ENCODE results near the gene NUF2. TPM values are rescaled to one million over a fixed set of nuclear protein-coding genes. Genes with fewer than 3 reads are reported as not detected.
"Not testable (repeated sequence)": the region's sequence is repeated elsewhere in the genome, so short reads cannot be mapped to it uniquely, and the experiment has no call there.

Gene NUF2
- total RNA-seq, 1 donor from 2014 or later, result 2.0 TPM

DNA sequence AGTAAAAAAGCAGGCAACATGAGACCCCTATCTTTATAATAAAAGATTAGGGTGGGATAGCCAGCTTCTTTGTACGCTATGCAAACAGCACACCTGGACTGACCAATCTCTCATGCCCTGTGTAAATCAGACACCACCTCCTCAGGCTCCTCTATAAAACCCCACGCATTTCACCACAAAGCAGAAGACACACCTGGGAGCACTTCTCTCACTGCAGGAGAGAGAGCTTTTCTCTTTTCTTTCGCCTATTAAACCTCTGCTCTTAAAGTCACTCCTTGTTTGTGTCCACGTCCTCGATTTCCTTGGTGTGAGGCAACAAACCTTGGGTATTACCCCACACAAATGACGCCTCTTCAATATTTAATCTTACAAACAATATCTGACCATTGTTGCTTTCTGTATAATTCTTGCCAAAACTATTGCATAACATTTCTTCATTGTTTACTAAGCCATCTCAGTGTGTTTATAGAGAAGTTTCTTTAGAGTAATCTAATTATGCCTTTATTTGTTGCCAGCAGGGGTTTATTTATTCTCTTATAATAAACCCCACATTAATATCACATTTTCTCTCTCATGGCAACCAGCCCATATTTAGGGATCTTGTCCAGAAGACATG, 31.6 kb upstream of the NUF2 start:
- intact Hi-C loops (cut with DNase I), result no loop called here
- no peak overlapping the region for H3K27ac ChIP-seq
- TF ChIP-seq POLR2A (IDR thresholded peaks at IDR 0.05) (no peak), POLR2AphosphoS5 (IDR thresholded peaks at IDR 0.05; ENCODE audit: insufficient read depth in 1 of 2, low read depth in 1 of 2) (no peak)
- TF ChIP-seq, protein P1, sequence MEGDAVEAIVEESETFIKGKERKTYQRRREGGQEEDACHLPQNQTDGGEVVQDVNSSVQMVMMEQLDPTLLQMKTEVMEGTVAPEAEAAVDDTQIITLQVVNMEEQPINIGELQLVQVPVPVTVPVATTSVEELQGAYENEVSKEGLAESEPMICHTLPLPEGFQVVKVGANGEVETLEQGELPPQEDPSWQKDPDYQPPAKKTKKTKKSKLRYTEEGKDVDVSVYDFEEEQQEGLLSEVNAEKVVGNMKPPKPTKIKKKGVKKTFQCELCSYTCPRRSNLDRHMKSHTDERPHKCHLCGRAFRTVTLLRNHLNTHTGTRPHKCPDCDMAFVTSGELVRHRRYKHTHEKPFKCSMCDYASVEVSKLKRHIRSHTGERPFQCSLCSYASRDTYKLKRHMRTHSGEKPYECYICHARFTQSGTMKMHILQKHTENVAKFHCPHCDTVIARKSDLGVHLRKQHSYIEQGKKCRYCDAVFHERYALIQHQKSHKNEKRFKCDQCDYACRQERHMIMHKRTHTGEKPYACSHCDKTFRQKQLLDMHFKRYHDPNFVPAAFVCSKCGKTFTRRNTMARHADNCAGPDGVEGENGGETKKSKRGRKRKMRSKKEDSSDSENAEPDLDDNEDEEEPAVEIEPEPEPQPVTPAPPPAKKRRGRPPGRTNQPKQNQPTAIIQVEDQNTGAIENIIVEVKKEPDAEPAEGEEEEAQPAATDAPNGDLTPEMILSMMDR (IDR thresholded peaks at IDR 0.05), result no peak
- no peaks in the 10 kb centered on the region for H3K4me1 ChIP-seq
- DNase-seq (ENCODE audit: extremely low spot score in 2 of 2), result no peak
- H3K4me3 ChIP-seq, result no peak overlapping the region
- H3K9me3 ChIP-seq, result no peaks in the 10 kb centered on the region
- H3K36me3 ChIP-seq, result no peaks in the 10 kb centered on the region
- no peaks in the 10 kb centered on the region for H3K27me3 ChIP-seq

DNA sequence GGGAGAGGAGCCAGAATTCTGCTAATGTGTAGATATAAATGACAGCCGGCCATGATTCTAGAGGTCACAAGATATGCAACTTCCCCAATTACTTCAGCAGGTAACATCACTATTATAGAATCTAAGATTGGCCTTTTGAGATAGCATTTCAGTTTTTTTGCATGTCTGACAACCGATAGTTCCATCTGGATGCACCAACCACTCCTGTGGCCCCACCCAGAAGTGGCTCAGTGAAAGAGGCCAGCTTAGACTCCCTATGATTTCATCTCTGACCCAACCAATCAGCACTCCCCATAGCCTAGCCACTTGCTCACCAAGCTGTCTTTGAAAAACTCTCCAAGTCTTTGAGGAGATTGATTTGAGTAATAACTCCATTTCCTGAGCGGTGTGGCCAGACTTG, 30.3 kb upstream of the NUF2 start:
- no peaks in the 10 kb centered on the region for H3K9me3 ChIP-seq
- no peak for TF ChIP-seq POLR2A (IDR thresholded peaks at IDR 0.05)
- no peaks in the 10 kb centered on the region for H3K4me1 ChIP-seq
- no peak for DNase-seq (ENCODE audit: extremely low spot score in 2 of 2)
- H3K36me3 ChIP-seq, result no peaks in the 10 kb centered on the region
- H3K27ac ChIP-seq, result no peak overlapping the region
- no peak overlapping the region for H3K4me3 ChIP-seq
- H3K27me3 ChIP-seq, result no peaks in the 10 kb centered on the region
- intact Hi-C loops (cut with DNase I), result no loop called here

DNA sequence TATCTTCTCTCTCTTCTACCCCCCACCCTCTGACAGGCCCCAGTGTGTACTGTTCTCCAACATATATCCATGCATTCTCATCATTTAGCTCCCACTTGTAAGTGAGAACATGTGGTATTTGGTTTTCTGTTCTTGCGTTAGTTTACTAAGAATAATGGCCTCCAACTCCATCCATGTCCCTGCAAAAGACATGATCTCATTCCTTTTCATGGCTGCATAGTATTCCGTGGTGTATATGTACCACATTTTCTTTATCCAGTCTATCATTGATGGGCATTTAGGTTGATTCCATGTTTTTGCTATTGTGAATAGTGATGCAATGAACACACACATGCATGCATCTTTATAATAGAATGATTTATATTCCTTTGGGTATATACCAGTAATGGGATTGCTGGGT, 29.6 kb upstream of the NUF2 start:
- H3K36me3 ChIP-seq; H3K9me3 ChIP-seq; intact Hi-C loops (cut with DNase I); DNase-seq (ENCODE audit: extremely low spot score in 2 of 2); H3K27ac ChIP-seq; H3K4me1 ChIP-seq; H3K4me3 ChIP-seq; H3K27me3 ChIP-seq: not testable (repeated sequence)

DNA sequence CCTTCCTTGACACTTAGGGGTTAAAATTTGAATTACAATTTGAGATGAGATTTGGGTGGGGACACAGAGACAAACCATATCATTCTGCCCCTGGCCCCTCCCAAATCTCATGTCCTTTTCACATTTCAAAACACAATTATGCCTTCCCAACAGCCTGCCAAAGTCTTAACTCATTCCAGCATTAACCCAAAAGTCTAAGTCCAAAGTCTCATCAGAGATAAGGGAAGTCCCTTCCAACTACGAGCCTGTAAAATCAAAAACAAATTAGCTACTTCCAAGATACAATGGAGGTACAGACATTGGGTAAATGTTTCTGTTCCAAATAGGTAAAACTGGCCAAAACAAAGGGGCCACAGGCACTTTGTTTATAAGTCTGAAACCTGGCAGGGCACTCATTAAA, 28.3 kb upstream of the NUF2 start:
- H3K4me3 ChIP-seq; intact Hi-C loops (cut with DNase I); H3K9me3 ChIP-seq; H3K36me3 ChIP-seq; DNase-seq (ENCODE audit: extremely low spot score in 2 of 2); H3K27me3 ChIP-seq; H3K4me1 ChIP-seq; H3K27ac ChIP-seq: not testable (repeated sequence)

DNA sequence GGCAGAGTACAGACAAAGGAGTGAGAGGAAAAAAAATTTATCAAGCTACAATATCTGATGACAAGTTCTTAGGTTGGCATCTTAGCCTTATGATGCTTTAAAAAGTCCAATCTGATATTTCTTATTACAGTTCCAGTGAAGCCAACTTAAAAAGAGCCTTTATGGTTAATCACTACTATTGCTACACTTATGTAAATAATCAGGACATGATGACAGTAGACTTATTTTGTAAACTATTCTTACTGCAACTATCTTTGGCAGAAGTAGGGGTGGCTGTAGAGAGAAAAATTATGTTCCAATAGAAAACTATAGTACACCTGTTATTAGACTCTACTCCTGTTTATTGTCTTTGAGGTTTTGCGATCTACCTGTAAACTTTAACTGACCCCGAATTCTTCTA, 25.8 kb upstream of the NUF2 start:
- Histone ChIP-seq H3K9me3 (no peaks in the 10 kb centered on the region), H3K27ac (no peak overlapping the region), H3K36me3 (no peaks in the 10 kb centered on the region), H3K4me1 (no peaks in the 10 kb centered on the region), H3K27me3 (no peaks in the 10 kb centered on the region), H3K4me3 (no peak overlapping the region)
- TF ChIP-seq POLR2A (IDR thresholded peaks at IDR 0.05) (no peak), POLR2AphosphoS5 (IDR thresholded peaks at IDR 0.05; ENCODE audit: insufficient read depth in 1 of 2, low read depth in 1 of 2) (no peak)
- TF ChIP-seq, protein P1 (IDR thresholded peaks at IDR 0.05), result no peak
- intact Hi-C loops (cut with DNase I), result no loop called here
- DNase-seq (ENCODE audit: extremely low spot score in 2 of 2), result no peak

DNA sequence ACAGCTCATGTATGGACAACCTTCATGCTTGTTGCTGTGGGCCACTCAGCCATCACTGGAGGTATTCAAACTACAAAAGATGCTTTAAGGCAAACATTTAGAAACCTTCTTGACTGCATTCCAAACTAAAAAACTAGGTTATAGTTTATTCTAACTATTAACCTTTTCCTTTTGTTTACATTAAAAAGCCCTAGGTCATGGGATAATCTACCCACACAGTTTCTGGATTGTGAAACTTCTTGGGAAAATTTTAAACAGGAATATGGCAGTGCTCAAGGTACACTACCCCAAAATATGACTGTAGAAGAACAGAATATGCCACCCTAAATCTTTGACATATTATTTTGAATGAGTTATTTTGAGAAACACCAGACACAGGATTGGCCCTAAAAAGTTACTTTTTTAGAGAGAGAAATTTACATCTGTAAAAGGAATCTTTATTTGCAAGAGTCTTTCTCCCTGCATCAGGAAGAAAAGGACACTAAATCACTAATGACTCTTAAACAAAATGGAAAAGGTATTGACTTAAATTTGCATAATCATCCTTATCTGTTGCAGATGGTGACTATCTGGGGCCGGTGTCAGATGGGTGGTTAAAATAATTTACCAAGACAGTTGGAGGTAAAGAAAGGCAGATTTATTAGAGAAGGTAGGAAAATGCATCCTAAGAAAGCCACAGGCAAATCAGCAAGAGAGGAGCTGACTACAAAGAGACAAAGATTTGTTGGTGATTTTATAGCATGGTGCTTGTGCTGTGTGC, 25.1 kb upstream of the NUF2 start:
- H3K27me3 ChIP-seq, result no peaks in the 10 kb centered on the region
- TF ChIP-seq POLR2AphosphoS5 (IDR thresholded peaks at IDR 0.05; ENCODE audit: insufficient read depth in 1 of 2, low read depth in 1 of 2) (no peak), POLR2A (IDR thresholded peaks at IDR 0.05) (no peak)
- TF ChIP-seq, protein P1 (IDR thresholded peaks at IDR 0.05), result no peak
- no peaks in the 10 kb centered on the region for H3K9me3 ChIP-seq
- no peaks in the 10 kb centered on the region for H3K36me3 ChIP-seq
- no peak for DNase-seq (ENCODE audit: extremely low spot score in 2 of 2)
- intact Hi-C loops (cut with DNase I), result no loop called here
- H3K4me1 ChIP-seq, result no peaks in the 10 kb centered on the region
- H3K4me3 ChIP-seq, result no peak overlapping the region
- H3K27ac ChIP-seq, result no peak overlapping the region
